ENCODE measurements around the gene RAB11FIP3. TPM values are rescaled to one million over a fixed set of nuclear protein-coding genes. Genes with fewer than 3 reads are reported as not detected.
"Not testable (repeated sequence)": the region's sequence is repeated elsewhere in the genome, so short reads cannot be mapped to it uniquely, and the experiment has no call there.

The RAB11FIP3 gene
- total RNA-seq, 4 donors from 2014 or later = 20.7 to 62.5 (median 29.1) TPM

DNA sequence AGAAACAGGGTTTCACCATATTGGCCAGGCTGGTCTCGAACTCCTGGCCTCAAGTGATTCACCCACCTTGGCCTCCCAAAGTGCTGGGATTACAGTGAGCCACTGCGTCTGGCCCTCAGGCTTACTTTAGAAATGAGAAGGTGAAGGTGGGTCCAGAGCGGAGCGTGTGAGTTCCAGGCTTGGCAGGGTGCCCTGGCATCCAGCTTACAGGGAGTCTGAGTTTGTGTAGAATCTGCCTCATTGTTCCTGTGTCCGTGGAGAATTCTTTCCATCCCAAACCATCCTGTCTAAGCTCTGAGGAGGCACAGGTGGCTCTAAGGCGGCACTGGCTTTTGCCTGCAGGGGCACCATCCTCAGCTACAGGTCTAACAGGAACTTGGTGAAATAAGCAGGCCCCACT lies 50.6 kb downstream of the RAB11FIP3 start:
- no peaks in the 10 kb centered on the region for H3K9me3 ChIP-seq
- H3K36me3 ChIP-seq = no peaks in the 10 kb centered on the region
- no peak for DNase-seq (ENCODE audit: low spot score in 2 of 2)
- no peaks in the 10 kb centered on the region for H3K27me3 ChIP-seq
- no peak overlapping the region for H3K4me3 ChIP-seq
- H3K27ac ChIP-seq = no peak overlapping the region
- 76% methylated on average over 4 of the region's 6 CpGs for WGBS
- H3K4me1 ChIP-seq = peaks cover 8% of the 10 kb centered on the region
- TF ChIP-seq, protein P1, sequence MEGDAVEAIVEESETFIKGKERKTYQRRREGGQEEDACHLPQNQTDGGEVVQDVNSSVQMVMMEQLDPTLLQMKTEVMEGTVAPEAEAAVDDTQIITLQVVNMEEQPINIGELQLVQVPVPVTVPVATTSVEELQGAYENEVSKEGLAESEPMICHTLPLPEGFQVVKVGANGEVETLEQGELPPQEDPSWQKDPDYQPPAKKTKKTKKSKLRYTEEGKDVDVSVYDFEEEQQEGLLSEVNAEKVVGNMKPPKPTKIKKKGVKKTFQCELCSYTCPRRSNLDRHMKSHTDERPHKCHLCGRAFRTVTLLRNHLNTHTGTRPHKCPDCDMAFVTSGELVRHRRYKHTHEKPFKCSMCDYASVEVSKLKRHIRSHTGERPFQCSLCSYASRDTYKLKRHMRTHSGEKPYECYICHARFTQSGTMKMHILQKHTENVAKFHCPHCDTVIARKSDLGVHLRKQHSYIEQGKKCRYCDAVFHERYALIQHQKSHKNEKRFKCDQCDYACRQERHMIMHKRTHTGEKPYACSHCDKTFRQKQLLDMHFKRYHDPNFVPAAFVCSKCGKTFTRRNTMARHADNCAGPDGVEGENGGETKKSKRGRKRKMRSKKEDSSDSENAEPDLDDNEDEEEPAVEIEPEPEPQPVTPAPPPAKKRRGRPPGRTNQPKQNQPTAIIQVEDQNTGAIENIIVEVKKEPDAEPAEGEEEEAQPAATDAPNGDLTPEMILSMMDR (IDR thresholded peaks at IDR 0.05) = no peak
- TF ChIP-seq POLR2AphosphoS5 (IDR thresholded peaks at IDR 0.05) (no peak), POLR2A (IDR thresholded peaks at IDR 0.05) (no peak), EP300 (IDR thresholded peaks at IDR 0.05) (no peak)

DNA sequence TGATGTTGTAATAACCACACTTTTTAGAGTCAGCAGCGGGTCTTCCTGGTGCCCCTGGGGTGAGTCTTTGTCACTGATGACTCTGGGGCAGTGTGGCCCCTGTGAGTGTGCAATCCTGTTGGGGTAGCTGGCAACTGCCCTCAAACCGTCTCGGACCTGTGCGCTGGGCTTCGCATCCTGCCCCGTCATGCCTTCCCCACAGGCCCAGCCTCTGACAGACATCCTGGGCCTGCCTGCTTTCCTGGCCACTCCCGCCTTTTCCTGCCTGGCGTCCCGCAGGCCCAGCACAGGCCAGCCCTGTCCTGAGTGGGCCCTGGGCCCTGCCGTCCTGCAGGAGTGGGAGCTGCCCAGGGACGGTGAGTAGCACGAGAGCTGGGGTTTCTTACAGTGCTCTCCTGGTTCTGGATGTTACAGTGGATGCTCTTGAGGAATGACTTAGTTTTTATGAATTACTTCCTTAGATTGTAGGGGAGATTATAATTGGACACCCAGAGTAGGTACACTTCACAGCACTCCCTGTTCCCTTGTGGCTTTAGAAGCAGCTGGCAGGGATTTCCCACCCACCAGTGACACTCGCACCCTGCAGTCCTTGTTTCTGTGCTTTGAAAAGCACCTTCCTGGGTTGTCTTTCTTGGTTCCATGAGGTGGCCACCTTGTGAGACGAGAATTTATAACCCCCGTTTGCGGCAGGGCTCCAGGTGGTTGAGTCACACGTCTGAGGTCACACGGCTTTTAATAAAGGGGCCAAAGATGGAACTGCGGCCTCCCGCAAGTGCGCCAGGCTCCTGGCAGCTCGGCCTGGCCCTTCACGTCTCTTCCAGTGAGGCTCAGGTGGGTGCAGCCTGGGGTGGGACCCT lies 52.1 kb downstream of the RAB11FIP3 start:
- no peaks in the 10 kb centered on the region for H3K4me1 ChIP-seq
- H3K27me3 ChIP-seq = no peaks in the 10 kb centered on the region
- no peak overlapping the region for H3K27ac ChIP-seq
- H3K9me3 ChIP-seq = no peaks in the 10 kb centered on the region
- H3K4me3 ChIP-seq = no peak overlapping the region
- DNase-seq (ENCODE audit: low spot score in 2 of 2) = no peak
- peaks cover 3% of the 10 kb centered on the region for H3K36me3 ChIP-seq
- TF ChIP-seq POLR2A (IDR thresholded peaks at IDR 0.05) (no peak), EP300 (IDR thresholded peaks at IDR 0.05) (no peak), POLR2AphosphoS5 (IDR thresholded peaks at IDR 0.05) (no peak)
- TF ChIP-seq, protein P1 (IDR thresholded peaks at IDR 0.05) = no peak
- WGBS = 85% methylated on average over 19 of the region's 23 CpGs

DNA sequence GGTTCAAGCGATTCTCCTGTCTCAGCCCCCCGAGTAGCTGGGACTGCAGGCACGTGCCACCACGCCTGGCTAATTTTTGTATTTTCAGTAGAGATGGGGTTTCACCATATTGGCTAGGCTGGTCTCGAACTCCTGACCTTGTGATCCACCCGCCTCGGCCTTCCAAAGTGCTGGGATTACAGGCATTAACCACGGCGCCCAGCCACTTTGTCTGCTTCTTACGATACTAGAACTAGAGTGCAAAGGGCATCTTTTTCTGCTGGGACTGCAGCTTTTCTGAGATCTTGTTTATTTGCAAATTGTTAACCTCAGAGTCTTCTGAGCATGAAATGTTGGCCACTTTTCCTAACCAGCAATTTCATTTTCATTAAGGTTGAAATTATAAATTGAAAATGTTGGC lies 52.8 kb downstream of the RAB11FIP3 start:
- H3K4me1 ChIP-seq; H3K36me3 ChIP-seq; DNase-seq (ENCODE audit: low spot score in 2 of 2); H3K4me3 ChIP-seq; H3K27me3 ChIP-seq; H3K27ac ChIP-seq; H3K9me3 ChIP-seq: not testable (repeated sequence)
- 95% methylated on average over 10 of the region's 10 CpGs for WGBS

DNA sequence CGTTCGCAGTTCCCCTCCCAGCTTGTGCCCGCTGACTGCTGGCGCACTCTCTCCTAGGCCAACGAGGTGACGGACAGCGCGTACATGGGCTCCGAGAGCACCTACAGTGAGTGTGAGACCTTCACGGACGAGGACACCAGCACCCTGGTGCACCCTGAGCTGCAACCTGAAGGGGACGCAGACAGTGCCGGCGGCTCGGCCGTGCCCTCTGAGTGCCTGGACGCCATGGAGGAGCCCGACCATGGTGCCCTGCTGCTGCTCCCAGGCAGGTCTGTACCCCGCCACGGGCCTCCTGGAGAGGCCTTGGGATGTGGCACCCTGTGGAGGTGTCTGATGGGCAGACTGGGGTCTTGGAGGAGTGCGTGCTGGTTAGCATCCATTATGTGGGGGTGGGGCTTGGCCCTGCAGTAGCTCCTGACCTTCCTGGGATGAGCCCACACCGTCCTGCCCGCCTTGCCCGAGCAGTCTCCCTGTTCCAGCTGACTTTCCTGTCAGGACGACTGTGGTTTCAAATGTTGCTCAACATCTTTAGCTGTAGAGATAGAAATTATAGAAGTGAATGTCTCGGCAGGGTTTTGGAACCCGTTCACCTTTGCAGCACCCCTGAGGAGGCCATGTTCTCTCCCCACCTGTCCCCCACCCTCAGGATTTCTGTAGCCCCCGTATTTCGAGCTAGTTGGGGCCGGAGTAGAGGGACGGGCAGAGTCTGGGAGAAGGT lies 57.2 kb downstream of the RAB11FIP3 start:
- H3K27ac ChIP-seq = no peak overlapping the region
- 90% methylated on average over 5 of the region's 31 CpGs for WGBS

DNA sequence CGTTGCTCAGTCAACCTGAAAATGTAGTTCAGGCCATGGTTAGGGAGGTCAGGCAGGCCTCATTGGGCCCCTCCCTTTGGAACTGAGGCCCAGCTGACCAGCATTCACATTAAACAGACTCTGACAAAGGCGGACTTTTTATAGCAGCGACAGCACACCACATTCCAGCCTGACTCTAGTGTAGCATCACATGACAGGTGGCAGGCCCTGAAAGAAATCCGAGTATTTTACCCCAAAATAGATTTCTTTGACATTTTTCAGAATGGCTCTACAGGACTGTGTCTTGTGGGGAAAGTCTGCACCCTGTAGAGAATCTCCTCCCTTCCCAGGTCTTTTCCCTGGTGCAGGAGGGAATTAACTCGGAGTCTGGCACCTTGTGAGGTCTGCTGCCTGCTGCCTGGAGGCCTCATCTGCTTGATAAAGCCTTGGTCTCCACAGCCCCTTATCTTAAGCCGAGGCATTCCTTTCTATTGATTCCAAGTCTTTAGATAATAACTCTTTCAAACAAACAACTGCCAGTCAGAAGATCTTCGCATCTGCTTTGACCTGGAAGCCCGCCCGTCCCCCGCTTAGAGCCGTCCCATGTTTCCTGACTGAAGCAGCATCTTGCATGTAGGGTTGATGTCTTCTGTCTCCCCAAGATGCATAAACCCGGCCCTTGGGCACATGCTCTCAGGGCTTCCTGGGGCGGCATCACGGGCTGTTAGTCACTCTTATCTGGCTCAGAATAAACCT lies 58.1 kb downstream of the RAB11FIP3 start:
- WGBS = 81% methylated on average over 14 of the region's 14 CpGs

More for the DNA sequence above, 57.2 kb downstream of the RAB11FIP3 start:
- TF ChIP-seq, protein P1 (IDR thresholded peaks at IDR 0.05) = no peak
- TF ChIP-seq EP300 (IDR thresholded peaks at IDR 0.05) (no peak), POLR2A (IDR thresholded peaks at IDR 0.05) (no peak), POLR2AphosphoS5 (IDR thresholded peaks at IDR 0.05) (no peak)
- Histone ChIP-seq H3K4me1 (no peaks in the 10 kb centered on the region), H3K4me3 (no peak overlapping the region), H3K9me3 (no peaks in the 10 kb centered on the region), H3K27me3 (no peaks in the 10 kb centered on the region), H3K36me3 (peaks cover 15% of the 10 kb centered on the region)
- no peak for DNase-seq (ENCODE audit: low spot score in 2 of 2)

More for the DNA sequence above, 58.1 kb downstream of the RAB11FIP3 start:
- no peak for DNase-seq (ENCODE audit: low spot score in 2 of 2)
- Histone ChIP-seq H3K36me3 (peaks cover 15% of the 10 kb centered on the region), H3K4me1 (no peaks in the 10 kb centered on the region), H3K4me3 (no peak overlapping the region), H3K27me3 (no peaks in the 10 kb centered on the region), H3K27ac (no peak overlapping the region), H3K9me3 (no peaks in the 10 kb centered on the region)
- TF ChIP-seq POLR2AphosphoS5 (IDR thresholded peaks at IDR 0.05) (no peak), EP300 (IDR thresholded peaks at IDR 0.05) (no peak), POLR2A (IDR thresholded peaks at IDR 0.05) (no peak)
- TF ChIP-seq, protein P1 (IDR thresholded peaks at IDR 0.05) = no peak
